Stimulated activated CD4-positive, alpha-beta T cell treated with anti-CD3 and anti-CD28 coated beads, Interleukin-12 subunit alpha, Interleukin-12 subunit beta, amount 100 ng/mL, for 48 hours (primary cell): ENCODE results near the gene GALNT15.

ENCODE experiments used
- DNase-seq, 3 donors: peaks; one replicate each; pipeline ENCODE4 v3.0.0-alpha.2; 2020; ENCODE audit warnings: low read depth in 2 of 3, low spot score in 1 of 3

Gene GALNT15

GRCh38 chr3:16151109-16151508, 23.4 kb upstream of the GALNT15 start:
- no peak for DNase-seq

- no peak for DNase-seq
These were observed 6.3 kb upstream of the GALNT15 start for GRCh38 chr3:16168211-16168610.

- no peak for DNase-seq
These were observed 3.5 kb upstream of the GALNT15 start for GRCh38 chr3:16171009-16171408.

- no peak for DNase-seq
These were observed 2.7 kb upstream of the GALNT15 start for GRCh38 chr3:16171825-16172224.

- DNase-seq = no peak
These were observed 1.0 kb upstream of the GALNT15 start for GRCh38 chr3:16173283-16174025.

- DNase-seq = no peak
These were observed 489 bp upstream of the GALNT15 start for GRCh38 chr3:16174026-16174355.

GRCh38 chr3:16174976-16175901, 759 bp downstream of the GALNT15 start:
- DNase-seq = no peak

GRCh38 chr3:16176391-16177030, 2.0 kb downstream of the GALNT15 start:
- no peak for DNase-seq

GRCh38 chr3:16177382-16177781, 2.9 kb downstream of the GALNT15 start:
- no peak for DNase-seq

GRCh38 chr3:16177962-16178627, 3.6 kb downstream of the GALNT15 start:
- peak; percentile 41 to 66 (median 56) for DNase-seq

- no peak for DNase-seq
These were observed 4.1 kb downstream of the GALNT15 start for GRCh38 chr3:16178628-16178988.

GRCh38 chr3:16179261-16179660, 4.8 kb downstream of the GALNT15 start:
- DNase-seq = no peak

GRCh38 chr3:16179771-16180736, 5.6 kb downstream of the GALNT15 start:
- DNase-seq = no peak

- no peak for DNase-seq
These were observed 6.3 kb downstream of the GALNT15 start for GRCh38 chr3:16180737-16181134.

GRCh38 chr3:16181361-16181760, 6.9 kb downstream of the GALNT15 start:
- DNase-seq = no peak

GRCh38 chr3:16182183-16182582, 7.7 kb downstream of the GALNT15 start:
- no peak for DNase-seq

- no peak for DNase-seq
These were observed 8.1 kb downstream of the GALNT15 start for GRCh38 chr3:16182612-16183011.

- DNase-seq = no peak
These were observed 8.6 kb downstream of the GALNT15 start for GRCh38 chr3:16183082-16183481.

- no peak for DNase-seq
These were observed 9.3 kb downstream of the GALNT15 start for GRCh38 chr3:16183601-16184270.

GRCh38 chr3:16186086-16186485, 11.6 kb downstream of the GALNT15 start:
- DNase-seq = no peak
